Activated CD8-positive, alpha-beta memory T cell treated with anti-CD3 and anti-CD28 coated beads for 4 hours (primary cell): ENCODE measurements around the gene CRTC3.
A peak's percentile ranks its signal among the peaks of the same experiment; 100 is the strongest.
"Not testable (repeated sequence)": the region's sequence is repeated elsewhere in the genome, so short reads cannot be mapped to it uniquely, and the experiment has no call there.

Experiments used
- DNase-seq, 2 donors: peaks; one replicate each; pipeline ENCODE4 v3.0.0-alpha.2; 2020; ENCODE audit warnings: low read depth in 2 of 2

CRTC3 gene, protein sequence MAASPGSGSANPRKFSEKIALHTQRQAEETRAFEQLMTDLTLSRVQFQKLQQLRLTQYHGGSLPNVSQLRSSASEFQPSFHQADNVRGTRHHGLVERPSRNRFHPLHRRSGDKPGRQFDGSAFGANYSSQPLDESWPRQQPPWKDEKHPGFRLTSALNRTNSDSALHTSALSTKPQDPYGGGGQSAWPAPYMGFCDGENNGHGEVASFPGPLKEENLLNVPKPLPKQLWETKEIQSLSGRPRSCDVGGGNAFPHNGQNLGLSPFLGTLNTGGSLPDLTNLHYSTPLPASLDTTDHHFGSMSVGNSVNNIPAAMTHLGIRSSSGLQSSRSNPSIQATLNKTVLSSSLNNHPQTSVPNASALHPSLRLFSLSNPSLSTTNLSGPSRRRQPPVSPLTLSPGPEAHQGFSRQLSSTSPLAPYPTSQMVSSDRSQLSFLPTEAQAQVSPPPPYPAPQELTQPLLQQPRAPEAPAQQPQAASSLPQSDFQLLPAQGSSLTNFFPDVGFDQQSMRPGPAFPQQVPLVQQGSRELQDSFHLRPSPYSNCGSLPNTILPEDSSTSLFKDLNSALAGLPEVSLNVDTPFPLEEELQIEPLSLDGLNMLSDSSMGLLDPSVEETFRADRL

DNA sequence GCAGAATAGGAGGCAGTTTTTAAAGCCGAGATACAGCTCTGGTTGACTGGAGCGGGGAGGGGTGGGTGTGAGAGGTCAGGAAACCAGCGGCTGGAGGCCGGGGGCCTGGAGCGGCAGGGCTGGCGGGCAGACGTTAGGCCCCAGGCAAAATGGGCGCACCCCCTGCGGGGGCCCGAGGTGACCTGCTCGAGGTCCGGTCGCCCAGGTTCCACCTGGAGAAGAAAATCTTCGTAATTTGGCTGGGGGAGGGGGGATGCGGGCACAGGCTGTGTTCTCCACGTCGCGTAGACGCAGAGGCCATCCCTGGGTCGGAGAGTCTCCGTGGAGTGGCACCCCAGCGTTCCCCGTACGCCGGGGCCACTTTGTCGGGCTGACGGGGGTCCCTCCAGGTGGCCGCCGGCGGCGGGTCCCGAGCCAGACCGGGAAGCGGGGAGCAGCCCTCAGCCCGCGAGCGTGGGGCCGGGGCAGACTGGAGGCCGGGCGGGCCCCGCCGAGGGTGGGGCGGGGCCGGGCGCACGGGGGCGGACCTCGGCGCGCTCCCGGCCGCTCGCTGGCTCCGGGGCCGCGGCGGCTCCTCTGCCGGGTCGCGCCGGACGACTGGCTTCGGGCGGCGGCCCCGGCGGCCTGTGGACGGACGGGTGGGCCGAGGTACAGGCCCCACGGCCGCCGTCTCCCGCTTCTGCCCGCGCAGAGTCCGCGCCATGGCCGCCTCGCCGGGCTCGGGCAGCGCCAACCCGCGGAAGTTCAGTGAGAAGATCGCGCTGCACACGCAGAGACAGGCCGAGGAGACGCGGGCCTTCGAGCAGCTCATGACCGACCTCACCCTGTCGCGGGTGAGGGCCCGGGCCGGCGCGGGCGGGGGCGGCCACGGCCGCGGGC, at the start of gene CRTC3:
Gene CRTC3 (plus strand): TSS at position 553 of the 879 bp plus-strand sequence. CDS start 149 bp downstream, at position 702.
- no peak for DNase-seq

DNA sequence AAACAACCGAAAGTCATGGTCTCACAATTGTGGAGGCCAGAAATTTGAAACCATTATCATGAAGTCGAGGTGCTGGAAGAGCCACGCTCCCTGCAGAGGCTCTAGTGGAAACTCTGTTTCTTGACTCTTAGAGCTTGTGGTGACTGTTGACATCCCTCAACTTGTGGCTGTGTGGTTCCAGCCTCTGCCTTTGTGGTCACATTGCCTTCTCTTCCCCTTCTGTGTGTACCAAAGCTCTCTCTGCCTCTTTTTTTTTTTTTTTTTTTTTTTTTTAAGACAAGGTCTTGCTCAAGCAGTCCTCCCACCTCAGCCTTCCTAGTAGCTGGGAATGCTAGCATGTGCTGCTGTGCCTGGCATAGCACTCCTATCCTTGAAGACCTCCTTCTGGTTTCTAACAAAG, 48.7 kb upstream of the CRTC3 start:
- DNase-seq, result peak in 1 of 2 donors; percentile 13

DNA sequence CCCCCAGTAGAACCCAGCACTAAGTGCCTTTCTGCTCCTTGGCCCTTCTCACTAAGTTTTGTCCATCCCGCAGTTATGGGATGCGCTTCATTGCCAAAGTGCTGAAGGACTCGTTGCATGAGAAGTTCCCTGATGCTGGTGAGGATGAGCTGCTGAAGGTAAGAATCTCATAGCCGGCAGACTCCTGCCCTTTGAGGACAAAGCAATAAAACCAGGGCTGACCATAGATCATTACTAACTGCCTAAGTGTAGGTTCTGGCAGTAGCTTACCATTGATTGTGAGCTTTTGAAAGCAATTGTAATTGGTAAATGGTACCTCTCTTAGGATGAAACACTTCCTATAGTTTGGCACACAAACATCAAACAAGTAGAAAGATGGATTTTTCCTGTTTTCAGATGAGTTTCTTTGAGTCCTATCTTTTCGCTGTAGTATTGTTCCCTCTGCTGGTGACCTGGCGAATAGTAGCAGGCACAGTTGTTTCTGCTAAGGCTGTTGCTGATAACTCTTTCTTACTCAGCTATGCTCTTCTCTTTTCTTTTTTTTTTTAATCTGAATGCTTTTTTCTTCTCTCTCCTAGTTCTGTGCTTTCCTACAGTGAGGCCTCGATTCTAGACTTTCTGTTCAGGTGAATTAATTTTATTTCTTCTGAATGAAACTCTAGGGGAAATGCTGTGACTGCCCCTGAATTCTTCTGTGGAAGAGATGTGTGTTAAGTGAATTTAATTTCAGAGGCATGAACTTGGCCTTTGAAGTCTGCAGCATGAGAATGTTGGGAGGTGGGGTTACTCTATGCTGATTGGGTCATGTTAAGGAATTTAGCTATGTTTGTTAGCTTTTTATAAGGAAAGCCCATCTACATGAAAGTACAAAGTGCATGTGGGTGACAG, 47.4 kb upstream of the CRTC3 start:
- DNase-seq, result no peak

DNA sequence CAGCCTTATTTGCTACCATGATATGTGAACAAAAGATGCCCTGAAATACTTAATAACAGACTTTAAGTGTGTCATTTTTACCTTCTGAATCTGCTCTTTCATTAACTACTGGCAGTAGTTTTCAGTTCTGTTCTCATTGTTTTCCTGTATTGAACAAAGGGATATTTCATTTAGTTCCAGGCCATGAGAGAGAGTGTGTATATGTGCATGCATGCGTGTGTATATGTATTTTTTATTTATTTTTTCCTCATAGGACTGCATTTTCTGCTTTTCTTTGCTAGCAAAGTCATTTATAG, 46.8 kb upstream of the CRTC3 start:
- DNase-seq, result no peak

DNA sequence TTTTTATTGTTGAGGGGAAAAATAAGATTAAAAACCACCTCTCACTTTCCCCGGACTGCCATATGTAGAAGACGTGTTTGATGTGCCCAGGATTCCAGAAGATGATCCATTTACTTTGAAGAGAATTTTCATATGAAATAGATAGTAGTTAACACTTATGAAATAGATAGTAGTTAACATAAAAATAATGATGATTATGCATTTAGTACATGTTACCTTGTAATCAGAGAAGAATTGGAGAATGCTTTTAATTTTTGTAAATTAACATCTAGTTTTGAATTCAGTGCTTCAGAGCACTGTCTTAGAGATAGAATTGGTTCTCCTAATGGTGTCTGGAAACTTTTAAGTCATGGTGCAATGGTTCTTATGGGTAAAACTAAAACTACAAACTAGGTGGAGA, 46.1 kb upstream of the CRTC3 start:
- no peak for DNase-seq

DNA sequence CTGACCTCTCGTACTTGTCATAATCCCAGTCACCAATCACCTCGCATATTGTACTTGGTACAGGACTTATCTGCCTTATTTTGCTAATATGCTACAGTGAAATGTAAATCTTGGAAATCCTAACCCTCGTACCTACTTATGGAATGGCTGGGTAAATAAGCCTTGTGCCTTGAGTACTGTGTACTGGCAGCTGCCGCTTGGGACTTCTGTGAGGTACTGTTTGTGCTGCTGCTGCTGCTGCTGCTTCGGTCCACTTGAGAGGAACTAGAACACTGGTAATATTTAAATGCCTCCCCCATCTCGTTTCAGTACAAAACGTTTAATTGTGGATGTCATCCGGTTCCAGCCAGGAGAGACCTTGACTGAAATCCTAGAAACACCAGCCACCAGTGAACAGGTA, 42.5 kb upstream of the CRTC3 start:
- no peak for DNase-seq

DNA sequence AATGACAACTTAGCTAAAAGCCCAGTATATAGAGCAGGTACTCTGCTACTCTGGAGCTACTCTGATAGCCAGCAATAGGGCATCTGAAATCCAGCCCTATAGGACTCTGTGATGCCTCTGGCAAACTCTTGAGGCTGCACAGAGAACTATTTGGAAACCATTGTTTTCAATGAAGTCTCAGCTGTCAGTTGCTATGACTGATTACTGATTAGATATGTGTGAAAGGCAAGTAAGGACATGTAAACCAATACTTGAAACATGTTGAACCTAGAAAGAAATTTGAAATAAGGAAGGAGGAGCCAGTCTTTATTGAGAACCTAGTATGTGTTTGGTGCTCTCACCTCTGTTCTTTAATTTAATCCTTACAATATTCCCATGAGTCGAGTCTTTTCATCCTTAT, 40.2 kb upstream of the CRTC3 start:
- no peak for DNase-seq

DNA sequence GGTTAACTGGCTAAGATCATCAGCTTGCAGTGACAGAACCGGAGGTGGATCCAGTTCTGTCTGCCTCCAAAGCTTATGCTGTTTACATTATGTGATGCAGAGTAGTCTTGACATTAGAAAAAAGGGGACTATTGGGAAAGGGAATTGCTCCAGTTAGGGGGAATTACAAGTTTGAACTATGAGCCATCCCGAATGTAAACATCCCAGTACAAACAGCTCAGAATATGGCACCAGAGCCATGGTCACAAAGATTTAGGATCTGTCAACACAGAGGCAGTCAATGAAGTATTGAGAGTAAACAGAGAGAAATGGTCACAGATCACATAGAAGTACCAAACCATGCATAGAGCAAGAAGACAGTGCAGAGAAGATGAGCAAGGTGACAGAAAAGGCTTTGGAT, 39.8 kb upstream of the CRTC3 start:
- DNase-seq, result no peak

DNA sequence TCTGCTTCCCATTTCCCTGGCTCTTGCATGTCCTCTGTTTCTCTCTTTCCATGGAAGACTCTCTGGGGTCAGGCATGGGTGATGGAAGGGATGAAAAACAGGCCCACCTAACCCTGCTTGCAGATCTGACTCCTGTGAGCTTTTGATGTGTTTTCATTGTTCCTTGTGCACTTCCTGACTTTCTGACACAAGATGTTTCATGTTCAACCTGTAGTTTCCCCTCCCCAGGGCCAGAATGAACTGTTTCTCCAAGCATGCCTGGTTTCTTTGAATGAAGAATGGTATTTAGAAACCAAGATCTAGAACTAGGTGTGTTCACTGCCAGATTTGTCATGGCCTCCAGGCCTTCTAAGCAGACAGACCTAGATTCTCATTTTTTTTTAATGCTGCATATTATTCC, 36.1 kb upstream of the CRTC3 start:
- DNase-seq, result no peak

DNA sequence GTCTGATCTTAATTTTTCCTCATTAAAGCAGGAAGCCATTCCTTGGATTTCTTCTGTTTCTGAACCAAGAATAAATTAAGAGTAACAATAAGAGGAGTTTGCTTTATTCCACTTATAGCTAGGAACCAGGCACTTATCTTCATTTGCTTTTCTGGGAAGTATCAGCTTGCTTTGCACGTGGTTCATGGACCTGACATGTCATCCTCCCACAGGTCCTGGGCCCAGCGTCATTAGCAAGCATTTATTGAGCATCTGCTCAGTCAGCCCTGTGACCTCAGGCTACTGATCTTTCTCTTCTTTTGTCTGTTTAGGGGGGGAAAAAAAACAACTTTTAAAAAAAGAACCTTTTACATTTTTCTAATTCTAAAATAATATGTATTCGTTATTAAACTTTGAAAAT, 34.7 kb upstream of the CRTC3 start:
- no peak for DNase-seq

DNA sequence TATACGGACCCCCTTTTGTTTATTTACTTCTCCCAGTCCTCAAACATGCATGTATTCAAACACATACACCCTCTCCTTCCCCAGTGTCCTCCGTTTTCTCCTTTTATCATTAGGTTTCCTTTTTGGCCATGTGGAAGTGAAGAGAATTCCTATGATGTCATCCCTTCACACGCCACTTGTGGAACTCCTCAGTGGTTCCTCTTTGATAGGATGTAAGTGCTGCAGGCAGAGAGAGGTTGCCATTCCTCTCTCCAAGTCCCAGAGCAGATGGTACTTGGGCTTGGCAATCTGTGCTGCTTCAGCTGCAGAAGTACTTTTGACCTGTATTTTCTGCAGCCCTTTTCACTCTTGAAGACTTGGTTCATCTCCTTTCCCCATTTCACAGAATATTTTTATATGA, 32.9 kb upstream of the CRTC3 start:
- DNase-seq, result no peak

DNA sequence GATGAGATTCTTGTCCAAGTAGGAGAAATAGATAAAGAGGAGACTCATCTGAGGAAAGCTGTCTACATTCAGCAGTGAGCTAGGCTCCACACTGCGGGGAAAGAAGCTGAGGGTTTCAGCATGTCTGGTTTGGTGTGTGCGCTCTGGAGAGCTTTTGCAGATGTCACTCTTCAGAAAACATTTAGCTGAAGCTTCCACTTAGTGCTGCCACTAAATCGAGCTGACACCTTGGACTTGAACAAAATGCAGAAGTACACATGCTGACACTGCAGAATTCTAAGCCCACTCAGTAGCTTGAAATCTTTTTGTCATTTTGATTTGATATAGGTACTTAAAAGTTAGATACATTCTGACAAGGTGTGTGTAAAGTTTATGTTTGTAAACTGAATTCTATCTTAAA, 32.3 kb upstream of the CRTC3 start:
- DNase-seq, result no peak

DNA sequence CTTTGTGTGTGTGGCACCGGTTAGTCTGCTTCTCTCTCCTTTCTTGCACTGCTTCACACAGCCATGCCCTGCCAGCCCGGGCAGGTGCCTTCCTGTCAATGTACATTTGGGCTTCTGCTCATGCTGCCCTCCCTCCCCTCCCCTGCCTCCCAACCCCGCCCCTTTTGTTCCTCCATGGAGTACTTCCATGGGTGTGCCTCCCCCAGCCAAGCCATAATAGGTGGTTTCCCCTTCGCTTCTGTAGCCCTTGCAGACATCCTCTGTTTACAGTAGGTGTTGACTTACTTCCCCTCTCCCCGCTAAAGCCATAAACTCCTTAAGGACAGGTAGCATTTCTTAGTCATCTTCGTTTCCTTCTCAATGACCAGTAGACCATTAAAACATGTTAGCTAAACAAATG, 31.8 kb upstream of the CRTC3 start:
- no peak for DNase-seq

DNA sequence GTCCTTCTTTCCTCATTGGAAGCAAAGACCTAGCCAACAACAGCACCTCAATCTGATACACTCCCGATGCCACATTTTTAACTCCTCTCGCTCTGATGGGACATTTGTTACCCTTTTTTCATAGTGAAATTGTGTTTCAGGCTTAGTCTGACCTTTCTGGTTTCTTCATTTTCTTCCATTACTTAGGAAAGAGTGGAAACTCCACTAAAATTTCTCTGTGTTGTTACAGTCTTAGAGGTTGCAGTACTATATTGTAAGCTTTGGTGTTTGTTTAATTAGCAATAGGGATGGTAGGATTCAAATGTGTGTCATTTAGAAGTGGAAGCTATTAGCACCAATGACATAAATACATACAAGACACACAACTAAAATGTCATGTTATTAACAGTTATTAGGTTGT, 29.6 kb upstream of the CRTC3 start:
- no peak for DNase-seq

DNA sequence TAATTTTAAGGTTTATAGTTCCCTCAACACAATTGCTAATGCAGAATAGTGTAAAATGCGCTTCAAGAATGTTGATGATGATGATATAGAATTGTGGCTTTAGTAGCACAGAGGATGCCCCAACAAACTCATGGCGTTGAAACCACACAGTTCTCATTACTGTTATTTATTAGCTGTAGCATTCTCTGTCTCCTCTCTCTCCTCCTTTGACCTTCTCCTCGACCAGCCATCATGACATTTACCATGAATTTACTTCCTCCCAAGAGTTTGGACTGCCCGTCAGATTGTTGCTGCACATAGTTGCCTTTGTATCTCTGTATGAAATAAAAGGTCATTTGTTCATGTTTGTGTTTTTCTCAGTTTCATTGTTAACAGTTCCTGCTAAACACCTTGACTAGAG, 27.8 kb upstream of the CRTC3 start:
- no peak for DNase-seq

DNA sequence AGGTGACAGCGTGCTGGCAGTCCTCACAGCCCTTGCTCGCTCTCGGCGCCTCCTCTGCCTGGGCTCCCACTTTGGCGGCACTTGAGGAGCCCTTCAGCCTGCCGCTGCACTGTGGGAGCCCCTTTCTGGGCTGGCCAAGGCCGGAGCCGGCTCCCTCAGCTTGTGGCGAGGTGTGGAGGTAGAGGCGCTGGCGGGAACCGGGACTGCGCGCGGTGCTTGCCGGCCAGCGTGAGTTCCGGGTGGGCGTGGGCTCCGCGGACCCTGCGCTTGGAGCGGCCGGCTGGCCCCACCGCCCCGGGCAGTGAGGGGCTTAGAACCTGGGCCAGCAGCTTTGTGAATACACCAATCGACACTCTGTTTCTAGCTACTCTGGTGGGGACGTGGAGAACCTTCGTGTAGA, 18.9 kb upstream of the CRTC3 start:
- DNase-seq, result not testable (repeated sequence)

DNA sequence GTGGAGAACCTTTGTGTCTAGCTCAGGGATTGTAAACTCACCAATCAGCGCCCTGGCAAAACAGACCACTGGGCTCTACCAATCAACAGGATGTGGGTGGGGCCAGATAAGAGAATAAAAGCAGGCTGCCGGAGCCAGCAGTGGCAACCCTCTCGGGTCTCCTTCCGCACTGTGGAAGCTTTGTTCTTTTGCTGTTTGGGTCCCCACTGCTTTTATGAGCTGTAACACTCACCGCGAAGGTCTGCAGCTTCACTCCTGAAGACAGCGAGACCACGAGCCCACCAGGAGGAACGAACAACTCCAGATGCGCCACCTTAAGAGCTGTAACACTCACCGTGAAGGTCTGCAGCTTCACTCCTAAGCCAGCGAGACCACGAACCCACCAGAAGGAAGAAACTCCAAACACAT, 18.5 kb upstream of the CRTC3 start:
- DNase-seq, result not testable (repeated sequence)

DNA sequence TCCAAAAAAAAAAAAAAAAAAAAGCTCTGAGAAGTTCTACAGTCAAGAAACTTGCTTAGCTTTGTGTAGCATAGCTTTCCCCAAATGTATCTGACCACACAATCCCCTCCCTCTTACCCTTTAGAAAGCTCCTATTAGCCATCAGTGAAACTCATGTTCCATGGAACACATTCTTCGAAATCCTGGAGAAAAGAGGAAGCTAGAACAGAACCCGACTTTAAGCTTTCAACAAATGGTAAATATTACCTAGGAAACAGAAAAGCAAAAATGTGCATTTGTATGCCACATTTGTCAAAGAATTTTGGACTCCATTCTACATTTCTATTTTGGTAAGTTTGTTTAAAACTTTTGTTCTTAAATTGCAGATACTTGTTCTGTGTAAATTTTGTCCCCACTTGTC, 17.4 kb upstream of the CRTC3 start:
- no peak for DNase-seq

DNA sequence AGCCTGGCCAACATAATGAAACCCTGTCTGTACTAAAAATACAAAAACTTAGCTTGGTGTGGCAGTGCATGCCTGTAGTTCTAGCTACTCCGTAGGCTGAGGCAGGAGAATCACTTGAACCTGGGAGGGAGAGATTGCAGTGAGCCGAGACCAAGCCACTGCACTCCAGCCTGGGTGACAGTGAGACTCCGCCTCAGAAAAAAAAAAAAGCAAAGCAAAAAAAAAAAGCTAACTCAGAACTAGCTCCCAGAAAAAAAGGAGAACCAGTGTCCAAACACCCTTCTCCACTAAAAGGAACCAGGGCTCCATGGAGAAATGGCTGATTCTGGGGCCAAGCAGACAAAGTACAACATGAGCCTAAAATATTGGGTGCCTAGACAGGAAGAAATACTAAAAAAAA, 16.7 kb upstream of the CRTC3 start:
- no peak for DNase-seq

DNA sequence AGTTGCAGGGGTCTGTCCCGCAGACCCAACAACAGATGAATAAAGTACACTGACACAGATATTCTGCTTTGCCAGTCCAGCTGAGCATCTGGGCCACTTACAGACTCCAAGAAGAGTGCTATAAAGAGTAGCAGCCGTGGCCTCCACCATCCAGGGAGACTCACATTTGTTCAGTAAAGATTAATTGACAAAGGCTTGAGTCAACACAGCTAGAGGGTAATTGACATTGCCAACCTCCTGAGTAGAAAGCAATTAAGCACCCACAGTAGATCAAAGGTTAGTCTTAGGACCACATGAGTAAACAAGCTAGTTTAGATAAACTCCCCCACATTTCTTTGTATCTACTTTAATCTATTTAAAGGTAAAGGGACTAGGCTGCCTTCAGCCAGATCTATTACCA, 16.3 kb upstream of the CRTC3 start:
- DNase-seq, result no peak

DNA sequence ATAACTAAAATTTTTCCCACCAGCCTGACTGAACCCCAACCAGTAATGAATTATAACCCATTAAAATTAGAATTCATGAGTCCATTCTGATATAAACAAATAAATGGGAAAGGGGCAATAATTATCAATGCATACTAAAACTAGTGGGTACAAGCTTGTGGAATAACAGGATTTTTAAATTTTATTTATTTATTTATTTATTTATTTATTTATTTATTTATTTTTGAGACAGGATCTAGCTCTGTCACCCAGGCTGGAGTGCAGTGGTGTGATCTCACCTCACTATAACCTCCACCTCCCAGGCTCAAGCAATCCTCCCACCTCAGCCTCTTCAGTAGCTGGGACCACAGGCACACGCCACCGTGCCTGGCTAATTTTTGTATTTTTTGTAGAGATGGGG, 15.8 kb upstream of the CRTC3 start:
- DNase-seq, result not testable (repeated sequence)

DNA sequence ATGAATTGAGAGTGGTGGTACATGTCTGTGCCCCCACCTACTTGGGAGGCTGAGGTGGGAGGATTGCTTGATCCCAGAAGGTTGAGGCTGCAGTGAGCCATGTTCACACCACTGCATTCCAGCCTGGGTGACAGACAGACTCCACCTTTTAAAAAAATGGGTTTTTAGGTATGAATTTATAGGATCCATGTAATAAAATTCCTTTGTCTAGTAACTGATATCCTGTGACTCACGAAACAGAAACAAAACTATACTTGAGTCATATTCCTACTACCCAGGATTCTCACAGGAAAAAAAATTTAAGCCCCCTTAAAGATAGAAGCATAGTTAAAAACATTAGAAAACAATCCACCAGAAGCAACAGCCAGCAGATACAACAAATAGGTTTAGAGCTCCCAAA, 10.0 kb upstream of the CRTC3 start:
- no peak for DNase-seq
